A549 (cell line): ENCODE results near the gene SLC4A4. TPM values are rescaled to one million over a fixed set of nuclear protein-coding genes. Genes with fewer than 3 reads are reported as not detected.

Source experiments
- ATAC-seq, 2 experiments: fragments of 200-7000 bp in 1 of 2; fragments of >200 bp in 1 of 2; cut with Nextera tagmentation in 1 of 2; cut with Tn5 transposase in 1 of 2; 3 replicates each; pipeline versions ENCODE4 v1.8.0 to v1.9.1; 2018 to 2020; ENCODE audit warnings: mild to moderate bottlenecking in 1 of 2, moderate library complexity in 1 of 2
- CTCF ChIA-PET: fragments of 300-600 bp; sonication (Branson Sonifier 250); formaldehyde crosslinking; extraction: SDS; loops from one replicate; lab custom pipeline; 2021; ENCODE audit warnings: antibody characterized with exemption, inconsistent platforms; lab: Yijun Ruan, JAX
- POLR2A ChIA-PET: fragments of 350-600 bp; formaldehyde crosslinking; extraction: SDS; loops from one replicate; lab custom pipeline; 2021; ENCODE audit warnings: antibody characterized with exemption, inconsistent platforms; lab: Yijun Ruan, JAX
- DNase-seq, 2 experiments: peaks; one replicate each; pipeline versions ENCODE4 v3.0.0 to v3.0.0-alpha.2; 2011 to 2016; ENCODE audit warnings: low read depth in 1 of 2, low spot score in 1 of 2
- FAIRE-seq: peaks from 2 replicates; lab custom pipeline; 2011; peaks lifted over from hg19 to GRCh38; lab: Jason Lieb, UNC
- H3K27ac ChIP-seq, 2 experiments: fragments of >200 bp; sonication (Bioruptor Twin); formaldehyde crosslinking; 3 replicates each; pipeline ENCODE4 v1.5.1; 2016 to 2017
- H3K4me1 ChIP-seq: fragments of >200 bp; sonication (Bioruptor Twin); formaldehyde crosslinking; 3 replicates; pipeline ENCODE4 v1.6.1; 2016
- H3K4me2 ChIP-seq: fragments of >200 bp; sonication (Bioruptor Twin); formaldehyde crosslinking; 3 replicates; pipeline ENCODE4 v1.6.1; 2016
- H3K4me3 ChIP-seq: fragments of >200 bp; sonication (Bioruptor Twin); formaldehyde crosslinking; 3 replicates; pipeline ENCODE4 v1.5.1; 2016
- H3K9me3 ChIP-seq: fragments of >200 bp; sonication (Bioruptor Twin); formaldehyde crosslinking; 3 replicates; pipeline ENCODE4 v1.6.1; 2016
- CBX2 ChIP-seq: fragments of 200-600 bp; sonication (generic); IDR thresholded peaks from 2 replicates; pipeline ENCODE4 v1.6.1; 2016; ENCODE audit warnings: low read depth, mild to moderate bottlenecking, borderline replicate concordance
- EHF ChIP-seq: fragments of 250-450 bp; sonication (Bioruptor Pico); IDR thresholded peaks from 2 replicates; pipeline ENCODE4 v1.5.0; 2020; ENCODE audit warnings: mild to moderate bottlenecking
- FOSL2 ChIP-seq, 2 experiments: fragments of 450-650 bp in 1 of 2; fragments of >200 bp in 1 of 2; sonication (Bioruptor Twin) in 1 of 2; formaldehyde crosslinking; IDR thresholded peaks; 2 replicates each; pipeline versions ENCODE4 v1.5.0 to v1.6.1; 2016 to 2020; ENCODE audit warnings: mild to moderate bottlenecking in 1 of 2, moderate library complexity in 1 of 2
- HDAC2 ChIP-seq: fragments of 200-600 bp; sonication (generic); IDR thresholded peaks from 2 replicates; pipeline ENCODE4 v1.6.1; 2016
- HEYL ChIP-seq: fragments of 250-450 bp; sonication (Bioruptor Pico); IDR thresholded peaks from 2 replicates; pipeline ENCODE4 v1.8.0; 2021; ENCODE audit warnings: mild to moderate bottlenecking, moderate library complexity
- JUN ChIP-seq, 2 experiments: fragments of >200 bp; sonication (Bioruptor Twin); formaldehyde crosslinking; IDR thresholded peaks; 2 replicates in 1 of 2; 3 replicates in 1 of 2; pipeline ENCODE4 v1.6.1; 2016 to 2017
- KDM1A ChIP-seq: fragments of 200-600 bp; sonication (generic); IDR thresholded peaks from 2 replicates; pipeline ENCODE4 v1.6.1; 2016; ENCODE audit warnings: low read depth, mild to moderate bottlenecking
- KDM5A ChIP-seq: fragments of 200-600 bp; sonication (generic); IDR thresholded peaks from 2 replicates; pipeline ENCODE4 v1.6.1; 2016; ENCODE audit warnings: antibody characterized with exemption, mild to moderate bottlenecking
- MAFK ChIP-seq: fragments of 450-650 bp; IDR thresholded peaks from 2 replicates; pipeline ENCODE4 v1.6.1; 2014; ENCODE audit not compliant: partially characterized antibody
- MAZ ChIP-seq: fragments of 150-350 bp; IDR thresholded peaks from 2 replicates; pipeline ENCODE4 v1.6.1; 2014; ENCODE audit warnings: antibody characterized with exemption, low read depth, low read length, borderline replicate concordance
- NR3C1 ChIP-seq: fragments of >200 bp; sonication (Bioruptor Twin); formaldehyde crosslinking; IDR thresholded peaks from 3 replicates; pipeline ENCODE4 v1.6.1; 2017
- PHF8 ChIP-seq: fragments of 200-600 bp; sonication (generic); IDR thresholded peaks from 2 replicates; pipeline ENCODE4 v1.6.1; 2016; ENCODE audit warnings: low read depth, mild to moderate bottlenecking, antibody characterized with exemption, moderate library complexity, borderline replicate concordance
- RARB ChIP-seq: fragments of 250-450 bp; sonication (Bioruptor Pico); IDR thresholded peaks from 2 replicates; pipeline ENCODE4 v1.8.0; 2021; ENCODE audit warnings: mild to moderate bottlenecking, moderate library complexity
- ZC3H11A ChIP-seq: fragments of 450-650 bp; IDR thresholded peaks from 2 replicates; pipeline ENCODE4 v1.6.1; 2014; ENCODE audit warnings: antibody characterized with exemption, mild to moderate bottlenecking
- ZFP36 ChIP-seq: fragments of 450-650 bp; IDR thresholded peaks from 2 replicates; pipeline ENCODE4 v1.6.1; 2014; ENCODE audit warnings: borderline replicate concordance; ENCODE audit not compliant: partially characterized antibody
- WGBS: methylation state at CpG from one replicate; pipeline ENCODE4 v1.1.6; 2017; ENCODE audit errors: missing lambda C conversion rate; 5-methylcytosine and 5-hydroxymethylcytosine counted together
- polyA plus RNA-seq, 4 experiments: library from polyadenylated mRNA; depleted of rRNA in 3 of 4; stranded (reverse); fragments of >200 nt; fragmentation: RNase III in 1 of 4; extraction: RNeasy Plus Mini Kit Qiagen cat#74134 plus additional on column Dnase treatment in 1 of 4; gene quantifications; 2 replicates in 3 of 4; 3 replicates in 1 of 4; pipeline ENCODE4 v1.2.3, GENCODE V29; 2011 to 2017
- TF ChIP-seq, protein P1 (sequence below): fragments of >200 bp; sonication (Bioruptor Twin); formaldehyde crosslinking; IDR thresholded peaks from 3 replicates; pipeline ENCODE4 v1.5.1; 2016
- TF ChIP-seq, protein P2 (sequence below): fragments of 150-350 bp; IDR thresholded peaks from 2 replicates; pipeline ENCODE4 v1.6.1; 2014; ENCODE audit warnings: low read depth, mild to moderate bottlenecking, low read length
- TF ChIP-seq, protein P3 (sequence below): IDR thresholded peaks from 2 replicates; pipeline ENCODE4 v1.6.1; 2012
- TF ChIP-seq, protein P4 (sequence below): fragments of 450-650 bp; IDR thresholded peaks from 2 replicates; pipeline ENCODE4 v1.6.1; 2014; ENCODE audit warnings: antibody characterized with exemption
- TF ChIP-seq, protein P5 (sequence below): fragments of 200-600 bp; sonication (generic); IDR thresholded peaks from 2 replicates; pipeline ENCODE4 v1.6.1; 2016; ENCODE audit warnings: antibody characterized with exemption, mild to moderate bottlenecking, moderate library complexity
- TF ChIP-seq, protein P6 (sequence below): IDR thresholded peaks from 2 replicates; pipeline ENCODE4 v1.6.1; 2012

SLC4A4 gene
- polyA plus RNA-seq, 2 of the 4 experiments (the other 2 are of a cell fraction) = 1.8 to 2.9 TPM

DNA sequence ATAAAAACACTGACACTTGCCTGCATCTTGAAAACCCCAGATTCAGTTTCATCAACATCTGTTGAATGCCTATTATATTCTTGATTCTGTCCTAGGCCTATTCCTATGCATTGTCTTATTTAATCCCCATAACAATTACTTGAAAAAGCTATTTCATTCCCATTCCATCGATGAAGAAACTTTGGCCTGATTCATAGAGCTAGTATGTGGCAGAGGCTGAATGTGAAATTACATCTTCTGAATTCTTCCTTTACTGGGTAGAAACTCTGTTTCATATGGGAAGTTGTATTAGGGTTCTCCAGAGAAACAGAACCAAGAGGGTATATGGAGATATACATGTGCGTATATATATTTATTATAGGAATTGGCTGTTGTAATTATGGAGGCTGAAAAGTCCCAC lies 35.0 kb upstream of the SLC4A4 start:
- ATAC-seq = no peak
- TF ChIP-seq HEYL (CRISPR knock-in tag) = no peak
- no peak for TF ChIP-seq FOSL2 (IDR thresholded peaks at IDR 0.05)
- no peak for TF ChIP-seq FOSL2 (CRISPR knock-in tag; IDR thresholded peaks at IDR 0.05)
- no peak for TF ChIP-seq KDM5A
- TF ChIP-seq JUN (IDR thresholded peaks at IDR 0.05) = no peak
- no peak for TF ChIP-seq NR3C1
- TF ChIP-seq, protein P1, sequence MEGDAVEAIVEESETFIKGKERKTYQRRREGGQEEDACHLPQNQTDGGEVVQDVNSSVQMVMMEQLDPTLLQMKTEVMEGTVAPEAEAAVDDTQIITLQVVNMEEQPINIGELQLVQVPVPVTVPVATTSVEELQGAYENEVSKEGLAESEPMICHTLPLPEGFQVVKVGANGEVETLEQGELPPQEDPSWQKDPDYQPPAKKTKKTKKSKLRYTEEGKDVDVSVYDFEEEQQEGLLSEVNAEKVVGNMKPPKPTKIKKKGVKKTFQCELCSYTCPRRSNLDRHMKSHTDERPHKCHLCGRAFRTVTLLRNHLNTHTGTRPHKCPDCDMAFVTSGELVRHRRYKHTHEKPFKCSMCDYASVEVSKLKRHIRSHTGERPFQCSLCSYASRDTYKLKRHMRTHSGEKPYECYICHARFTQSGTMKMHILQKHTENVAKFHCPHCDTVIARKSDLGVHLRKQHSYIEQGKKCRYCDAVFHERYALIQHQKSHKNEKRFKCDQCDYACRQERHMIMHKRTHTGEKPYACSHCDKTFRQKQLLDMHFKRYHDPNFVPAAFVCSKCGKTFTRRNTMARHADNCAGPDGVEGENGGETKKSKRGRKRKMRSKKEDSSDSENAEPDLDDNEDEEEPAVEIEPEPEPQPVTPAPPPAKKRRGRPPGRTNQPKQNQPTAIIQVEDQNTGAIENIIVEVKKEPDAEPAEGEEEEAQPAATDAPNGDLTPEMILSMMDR = no peak
- Histone ChIP-seq H3K9me3 (no peaks in the 10 kb centered on the region), H3K4me1 (peaks cover 10% of the 10 kb centered on the region; the same call in 2 of the 3 replicates), H3K4me3 (no peak overlapping the region), H3K4me2 (0 out of 3 replicates have a peak overlapping the region, but pooled peaks have one; percentile 33), H3K27ac (no peak overlapping the region)
- WGBS = 87% methylated on average over 2 of the region's 2 CpGs
- POLR2A ChIA-PET = no interaction called here
- FAIRE-seq = no peak
- DNase-seq = no peak
- CTCF ChIA-PET = interaction anchor here (0.5 kb wide), 1 partner anchor 133 kb away, joined by 3 read pairs; no protein-coding TSS in a partner anchor

DNA sequence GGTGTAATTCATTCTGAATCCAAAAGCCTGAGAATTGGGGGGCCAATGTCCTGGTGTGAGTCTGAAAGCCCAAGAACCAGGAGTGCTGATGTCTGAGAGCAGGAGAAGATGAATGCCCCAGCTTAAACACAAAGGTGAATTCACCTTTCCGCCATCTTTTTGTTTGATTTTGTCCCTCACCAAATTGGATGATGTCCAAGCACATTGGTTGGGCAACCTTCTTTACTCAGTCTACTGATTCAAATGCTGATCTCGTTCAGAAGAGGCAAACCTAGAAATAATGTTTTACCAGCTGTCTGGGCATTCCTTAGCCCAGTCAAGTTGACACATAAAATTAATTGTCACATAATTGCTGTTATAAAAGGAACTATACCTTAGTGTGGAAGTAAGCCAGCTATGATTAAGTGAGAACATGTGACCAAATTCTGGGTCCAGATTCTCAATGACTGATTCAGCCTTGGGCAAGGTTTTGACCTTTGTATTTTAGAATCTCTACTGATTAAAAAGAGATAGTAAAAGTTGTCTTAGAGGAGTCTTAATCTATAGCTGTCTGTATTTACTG lies 34.5 kb upstream of the SLC4A4 start:
- POLR2A ChIA-PET = no interaction called here
- CTCF ChIA-PET = interaction anchor here (0.5 kb wide), 1 partner anchor 132 kb away, joined by 3 read pairs; no protein-coding TSS in a partner anchor
- TF ChIP-seq, protein P2, sequence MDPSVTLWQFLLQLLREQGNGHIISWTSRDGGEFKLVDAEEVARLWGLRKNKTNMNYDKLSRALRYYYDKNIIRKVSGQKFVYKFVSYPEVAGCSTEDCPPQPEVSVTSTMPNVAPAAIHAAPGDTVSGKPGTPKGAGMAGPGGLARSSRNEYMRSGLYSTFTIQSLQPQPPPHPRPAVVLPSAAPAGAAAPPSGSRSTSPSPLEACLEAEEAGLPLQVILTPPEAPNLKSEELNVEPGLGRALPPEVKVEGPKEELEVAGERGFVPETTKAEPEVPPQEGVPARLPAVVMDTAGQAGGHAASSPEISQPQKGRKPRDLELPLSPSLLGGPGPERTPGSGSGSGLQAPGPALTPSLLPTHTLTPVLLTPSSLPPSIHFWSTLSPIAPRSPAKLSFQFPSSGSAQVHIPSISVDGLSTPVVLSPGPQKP = no peak
- TF ChIP-seq KDM1A (no peak), JUN (IDR thresholded peaks at IDR 0.05) (no peak), PHF8 (no peak), ZFP36 (no peak), MAFK (no peak), ZC3H11A (no peak), RARB (CRISPR knock-in tag) (no peak)
- TF ChIP-seq, protein P3, sequence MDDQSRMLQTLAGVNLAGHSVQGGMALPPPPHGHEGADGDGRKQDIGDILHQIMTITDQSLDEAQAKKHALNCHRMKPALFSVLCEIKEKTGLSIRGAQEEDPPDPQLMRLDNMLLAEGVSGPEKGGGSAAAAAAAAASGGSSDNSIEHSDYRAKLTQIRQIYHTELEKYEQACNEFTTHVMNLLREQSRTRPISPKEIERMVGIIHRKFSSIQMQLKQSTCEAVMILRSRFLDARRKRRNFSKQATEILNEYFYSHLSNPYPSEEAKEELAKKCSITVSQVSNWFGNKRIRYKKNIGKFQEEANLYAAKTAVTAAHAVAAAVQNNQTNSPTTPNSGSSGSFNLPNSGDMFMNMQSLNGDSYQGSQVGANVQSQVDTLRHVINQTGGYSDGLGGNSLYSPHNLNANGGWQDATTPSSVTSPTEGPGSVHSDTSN = no peak
- TF ChIP-seq, protein P4, sequence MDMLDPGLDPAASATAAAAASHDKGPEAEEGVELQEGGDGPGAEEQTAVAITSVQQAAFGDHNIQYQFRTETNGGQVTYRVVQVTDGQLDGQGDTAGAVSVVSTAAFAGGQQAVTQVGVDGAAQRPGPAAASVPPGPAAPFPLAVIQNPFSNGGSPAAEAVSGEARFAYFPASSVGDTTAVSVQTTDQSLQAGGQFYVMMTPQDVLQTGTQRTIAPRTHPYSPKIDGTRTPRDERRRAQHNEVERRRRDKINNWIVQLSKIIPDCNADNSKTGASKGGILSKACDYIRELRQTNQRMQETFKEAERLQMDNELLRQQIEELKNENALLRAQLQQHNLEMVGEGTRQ = no peak
- peak overlapping the region; percentile 33; the same call in 1 of the 3 replicates for H3K4me2 ChIP-seq
- WGBS = 38% methylated on average over 2 of the region's 2 CpGs
- H3K9me3 ChIP-seq = no peaks in the 10 kb centered on the region
- DNase-seq (no peak), ATAC-seq (no peak), FAIRE-seq (no peak)
- H3K4me3 ChIP-seq = no peak overlapping the region
- H3K4me1 ChIP-seq = peaks cover 10% of the 10 kb centered on the region; the same call in 2 of the 3 replicates
- H3K27ac ChIP-seq = no peak overlapping the region

DNA sequence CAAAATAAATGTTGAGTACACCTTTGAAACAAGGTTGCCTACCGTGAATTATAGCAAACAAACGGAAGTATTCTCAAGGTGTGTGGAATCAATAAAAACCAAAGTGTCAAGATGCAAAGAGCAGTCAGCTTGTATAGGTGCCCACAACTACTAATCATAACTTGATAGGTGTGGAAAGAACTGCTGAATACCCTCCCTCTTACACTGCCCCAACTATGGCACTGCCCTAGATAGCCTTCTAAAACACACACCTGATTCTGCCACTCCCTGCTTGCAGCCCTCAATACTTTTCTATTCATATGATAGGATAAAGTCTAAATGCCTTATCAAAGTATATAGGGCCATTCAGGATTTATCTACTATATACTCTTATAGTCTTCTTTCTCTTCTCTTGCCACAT lies 31.1 kb upstream of the SLC4A4 start:
- H3K4me1 ChIP-seq = peaks cover 10% of the 10 kb centered on the region; the same call in 2 of the 3 replicates
- ChIA-PET CTCF (no interaction called here), POLR2A (no interaction called here)
- ATAC-seq (no peak), DNase-seq (no peak), FAIRE-seq (no peak)
- 83% methylated on average over 2 of the region's 2 CpGs for WGBS
- H3K4me2 ChIP-seq = no peak overlapping the region
- TF ChIP-seq HEYL (CRISPR knock-in tag) (no peak), EHF (CRISPR knock-in tag) (no peak), CBX2 (no peak), HDAC2 (no peak), MAZ (no peak)
- TF ChIP-seq, protein P5, sequence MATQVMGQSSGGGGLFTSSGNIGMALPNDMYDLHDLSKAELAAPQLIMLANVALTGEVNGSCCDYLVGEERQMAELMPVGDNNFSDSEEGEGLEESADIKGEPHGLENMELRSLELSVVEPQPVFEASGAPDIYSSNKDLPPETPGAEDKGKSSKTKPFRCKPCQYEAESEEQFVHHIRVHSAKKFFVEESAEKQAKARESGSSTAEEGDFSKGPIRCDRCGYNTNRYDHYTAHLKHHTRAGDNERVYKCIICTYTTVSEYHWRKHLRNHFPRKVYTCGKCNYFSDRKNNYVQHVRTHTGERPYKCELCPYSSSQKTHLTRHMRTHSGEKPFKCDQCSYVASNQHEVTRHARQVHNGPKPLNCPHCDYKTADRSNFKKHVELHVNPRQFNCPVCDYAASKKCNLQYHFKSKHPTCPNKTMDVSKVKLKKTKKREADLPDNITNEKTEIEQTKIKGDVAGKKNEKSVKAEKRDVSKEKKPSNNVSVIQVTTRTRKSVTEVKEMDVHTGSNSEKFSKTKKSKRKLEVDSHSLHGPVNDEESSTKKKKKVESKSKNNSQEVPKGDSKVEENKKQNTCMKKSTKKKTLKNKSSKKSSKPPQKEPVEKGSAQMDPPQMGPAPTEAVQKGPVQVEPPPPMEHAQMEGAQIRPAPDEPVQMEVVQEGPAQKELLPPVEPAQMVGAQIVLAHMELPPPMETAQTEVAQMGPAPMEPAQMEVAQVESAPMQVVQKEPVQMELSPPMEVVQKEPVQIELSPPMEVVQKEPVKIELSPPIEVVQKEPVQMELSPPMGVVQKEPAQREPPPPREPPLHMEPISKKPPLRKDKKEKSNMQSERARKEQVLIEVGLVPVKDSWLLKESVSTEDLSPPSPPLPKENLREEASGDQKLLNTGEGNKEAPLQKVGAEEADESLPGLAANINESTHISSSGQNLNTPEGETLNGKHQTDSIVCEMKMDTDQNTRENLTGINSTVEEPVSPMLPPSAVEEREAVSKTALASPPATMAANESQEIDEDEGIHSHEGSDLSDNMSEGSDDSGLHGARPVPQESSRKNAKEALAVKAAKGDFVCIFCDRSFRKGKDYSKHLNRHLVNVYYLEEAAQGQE = no peak
- TF ChIP-seq, protein P6, sequence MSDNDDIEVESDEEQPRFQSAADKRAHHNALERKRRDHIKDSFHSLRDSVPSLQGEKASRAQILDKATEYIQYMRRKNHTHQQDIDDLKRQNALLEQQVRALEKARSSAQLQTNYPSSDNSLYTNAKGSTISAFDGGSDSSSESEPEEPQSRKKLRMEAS = no peak
- H3K4me3 ChIP-seq = no peak overlapping the region
- no peak overlapping the region for H3K27ac ChIP-seq
- H3K9me3 ChIP-seq = no peaks in the 10 kb centered on the region
